ENCODE results near the gene ALS2CL.

Gene ALS2CL

GRCh38 chr3:46624975-46625490 lies 68.4 kb downstream of the ALS2CL start:
- DNase-seq: no peak

DNA sequence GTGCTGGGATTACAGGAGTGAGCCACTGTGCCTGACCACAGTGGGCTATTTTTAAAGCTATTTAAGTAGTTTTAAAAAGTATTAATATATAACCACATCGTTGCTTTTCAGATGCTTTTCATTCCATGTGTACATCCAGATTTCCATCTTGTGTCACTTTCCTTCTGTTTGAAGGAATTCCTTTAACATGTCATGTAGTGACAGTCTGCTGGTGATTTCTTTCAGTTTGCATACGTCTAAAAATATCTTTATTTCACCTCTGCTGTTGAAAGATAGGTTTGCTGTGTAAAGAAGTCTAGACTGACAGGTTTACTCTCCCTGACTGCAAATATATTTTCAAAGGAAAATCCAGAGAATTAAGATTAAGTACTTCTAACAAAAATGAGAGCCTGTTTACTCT lies 68.9 kb downstream of the ALS2CL start:
- no peak for DNase-seq

GRCh38 chr3:46619845-46620778 lies 73.4 kb downstream of the ALS2CL start:
- no peak for DNase-seq

Data from left hindlimb (tissue), 1 donor.